GM21619 (cell line): ENCODE data around the gene CADPS.

Experiments used
- ATAC-seq: cut with Tn5 transposase; IDR thresholded peaks from one replicate; pipeline ENCODE4 v1.9.1; 2021; ENCODE audit not compliant: unreplicated experiment

Gene CADPS

GRCh38 chr3:62873761-62874710, 1.2 kb downstream of the CADPS start:
- ATAC-seq, result no peak

- ATAC-seq, result no peak
Observed at GRCh38 chr3:62873451-62873760, 1.8 kb downstream of the CADPS start.

DNA sequence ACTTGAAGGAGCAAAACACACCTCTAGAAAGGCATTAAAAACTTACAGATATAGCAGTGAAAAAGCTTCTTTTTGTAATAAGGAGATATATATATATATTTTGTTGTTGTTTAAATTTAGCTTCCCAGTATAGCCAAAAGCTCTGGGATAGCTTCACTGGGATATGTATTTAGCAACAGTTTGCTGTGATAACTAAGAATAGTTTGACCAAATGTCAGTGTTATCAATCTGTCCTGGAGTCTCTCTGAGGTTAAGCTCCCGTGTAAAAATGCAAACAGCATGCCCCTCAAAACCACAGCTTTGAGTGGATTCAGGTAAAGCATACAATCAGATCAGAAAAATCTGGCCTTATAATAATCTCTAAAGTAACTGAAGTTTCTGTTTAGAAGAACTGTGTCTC, 2.9 kb downstream of the CADPS start:
- ATAC-seq, result no peak

DNA sequence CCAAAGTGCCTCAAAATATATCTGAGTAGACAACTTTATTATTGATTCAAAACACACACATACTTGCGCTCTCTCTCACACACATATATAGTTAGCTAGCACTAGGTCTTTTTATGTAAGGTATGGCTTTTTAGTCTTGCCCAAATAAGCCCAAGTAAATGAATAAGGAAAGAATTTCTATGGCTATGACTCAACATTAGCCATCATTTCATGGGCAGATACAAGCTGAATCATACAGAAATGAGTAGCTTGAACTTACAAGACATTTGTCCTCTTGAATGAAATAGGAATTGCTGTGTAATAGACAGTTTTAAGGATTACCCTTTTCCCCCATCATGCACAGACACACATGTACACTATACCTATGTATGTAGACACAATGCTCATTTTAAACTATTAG, 4.9 kb downstream of the CADPS start:
- ATAC-seq, result no peak

GRCh38 chr3:62863648-62864047, 11.6 kb downstream of the CADPS start:
- no peak for ATAC-seq

DNA sequence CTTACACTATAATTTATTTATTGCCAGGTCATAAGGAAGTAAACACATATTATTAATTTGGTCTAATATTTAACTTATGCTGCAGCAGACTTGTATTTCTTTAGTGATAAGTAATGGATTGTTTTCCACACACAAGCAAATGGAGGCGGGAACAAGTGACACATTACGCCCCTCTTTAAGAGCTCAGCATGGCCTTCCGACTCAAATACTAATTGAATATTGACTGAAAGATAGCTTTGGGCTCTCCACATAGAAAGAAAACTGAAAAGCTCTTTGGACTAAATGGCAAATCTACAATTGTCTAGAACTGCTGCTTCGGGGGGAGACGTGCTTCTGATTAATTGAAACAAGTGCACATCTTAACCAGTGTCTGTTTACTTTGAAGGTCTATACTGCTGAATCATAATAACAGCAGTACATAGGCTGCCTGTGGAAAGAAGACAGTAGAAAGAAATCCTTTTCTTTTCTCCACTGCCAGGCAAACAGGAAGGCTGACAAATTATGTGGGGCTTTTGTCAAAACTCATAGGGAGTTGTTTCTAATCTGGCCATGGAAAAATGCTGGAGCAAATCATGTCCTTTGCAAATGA, 15.9 kb downstream of the CADPS start:
- ATAC-seq, result no peak

GRCh38 chr3:62845996-62846395, 29.2 kb downstream of the CADPS start:
- ATAC-seq, result no peak

GRCh38 chr3:62843508-62843907, 31.7 kb downstream of the CADPS start:
- ATAC-seq, result no peak

DNA sequence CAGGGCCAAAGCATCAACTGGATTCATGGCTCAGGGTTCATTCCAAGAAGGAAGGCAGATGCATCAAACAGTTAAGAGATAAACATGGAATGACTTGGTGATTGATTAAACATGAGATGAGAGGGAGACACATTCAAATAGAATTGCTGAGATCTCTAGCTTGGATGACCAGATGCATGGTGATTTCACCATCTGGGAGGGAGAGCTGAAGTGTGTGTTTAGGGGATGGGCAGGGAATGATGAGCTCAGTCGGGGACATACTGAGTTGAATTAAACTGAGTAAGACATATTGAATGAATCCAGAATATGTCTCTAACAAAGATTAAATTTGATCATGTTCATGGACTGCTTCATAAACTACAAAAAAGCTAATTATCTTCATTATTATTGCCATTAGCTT, 35.5 kb downstream of the CADPS start:
- ATAC-seq, result no peak

- no peak for ATAC-seq
Observed at GRCh38 chr3:62837145-62837787, 38.0 kb downstream of the CADPS start.

- ATAC-seq, result peak; percentile 63
Observed at GRCh38 chr3:62835554-62836236, 39.5 kb downstream of the CADPS start.

DNA sequence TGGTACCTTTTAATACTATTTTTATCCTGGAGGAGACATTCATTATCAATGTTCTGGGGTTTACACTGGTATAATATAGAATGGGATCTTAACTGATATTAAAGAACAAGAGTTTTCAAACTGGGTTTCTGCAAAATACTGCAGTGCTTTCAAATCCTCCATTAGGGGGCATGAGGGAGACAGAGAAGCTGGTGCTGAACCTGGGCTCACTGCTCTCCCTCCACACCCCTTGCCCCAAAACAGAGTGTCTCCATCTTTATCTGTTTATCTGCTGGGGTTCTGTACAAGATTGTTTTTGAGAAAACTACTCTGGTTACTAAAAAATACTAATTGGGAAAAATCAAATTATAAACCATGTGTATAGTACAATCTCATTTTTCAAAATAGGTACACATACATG, 41.7 kb downstream of the CADPS start:
- ATAC-seq, result no peak

GRCh38 chr3:62832553-62832952, 42.7 kb downstream of the CADPS start:
- ATAC-seq, result no peak

DNA sequence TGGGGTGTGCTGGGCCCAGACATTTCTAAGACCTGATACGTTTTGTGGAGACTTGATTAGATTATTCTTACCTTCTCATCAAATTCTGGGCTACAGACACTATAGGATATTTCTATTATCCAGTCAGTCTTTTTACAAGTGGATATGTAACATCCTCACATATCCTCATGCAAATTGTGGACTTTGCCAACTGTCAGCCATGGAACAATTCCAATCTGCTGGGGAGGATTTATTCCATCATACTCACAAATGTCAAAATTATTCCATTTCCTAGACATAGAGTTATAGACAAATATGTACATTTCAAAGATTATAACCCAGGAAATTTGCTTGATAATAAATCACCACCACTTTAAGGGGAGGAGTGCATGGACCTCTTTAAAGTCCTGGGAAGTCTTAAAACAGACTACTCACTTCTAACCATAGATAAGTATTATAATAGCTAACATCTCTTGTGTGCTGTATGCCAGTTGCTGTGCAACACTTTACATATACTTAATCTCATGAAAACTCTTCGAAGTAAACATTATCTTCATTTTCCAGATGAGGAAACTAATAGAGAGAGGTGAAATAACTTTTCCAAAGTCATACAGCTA, 44.4 kb downstream of the CADPS start:
- no peak for ATAC-seq

GRCh38 chr3:62827550-62827949, 47.7 kb downstream of the CADPS start:
- ATAC-seq, result no peak

DNA sequence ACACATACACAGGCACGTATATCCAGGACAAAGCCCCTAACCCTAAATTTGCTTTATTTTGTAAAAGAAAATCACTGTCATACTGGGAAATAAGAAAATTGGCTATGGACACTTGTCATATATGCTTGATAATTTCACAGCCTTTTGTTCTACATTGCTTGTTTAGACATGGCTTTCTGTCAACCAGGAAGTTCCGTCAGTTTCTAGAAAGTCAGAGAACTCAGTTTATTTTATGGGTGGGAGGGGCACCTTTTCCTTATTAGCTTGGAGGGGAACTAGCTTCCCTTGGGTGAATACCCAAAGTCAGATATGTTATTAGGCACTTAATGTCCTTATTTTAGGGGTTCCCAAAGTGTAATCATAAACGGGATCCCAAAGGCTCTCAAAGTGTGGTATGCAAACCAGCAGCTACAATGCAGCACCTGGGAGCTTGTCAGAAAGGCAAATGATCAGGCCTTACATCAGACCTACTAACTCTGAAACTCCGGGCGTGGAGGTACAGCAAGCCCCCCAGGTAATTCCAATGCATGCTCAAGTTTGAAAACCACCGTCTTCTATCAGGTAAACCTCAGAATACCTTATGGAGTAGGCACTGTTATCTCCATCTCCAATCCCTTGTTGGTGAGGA, 50.1 kb downstream of the CADPS start:
- no peak for ATAC-seq

DNA sequence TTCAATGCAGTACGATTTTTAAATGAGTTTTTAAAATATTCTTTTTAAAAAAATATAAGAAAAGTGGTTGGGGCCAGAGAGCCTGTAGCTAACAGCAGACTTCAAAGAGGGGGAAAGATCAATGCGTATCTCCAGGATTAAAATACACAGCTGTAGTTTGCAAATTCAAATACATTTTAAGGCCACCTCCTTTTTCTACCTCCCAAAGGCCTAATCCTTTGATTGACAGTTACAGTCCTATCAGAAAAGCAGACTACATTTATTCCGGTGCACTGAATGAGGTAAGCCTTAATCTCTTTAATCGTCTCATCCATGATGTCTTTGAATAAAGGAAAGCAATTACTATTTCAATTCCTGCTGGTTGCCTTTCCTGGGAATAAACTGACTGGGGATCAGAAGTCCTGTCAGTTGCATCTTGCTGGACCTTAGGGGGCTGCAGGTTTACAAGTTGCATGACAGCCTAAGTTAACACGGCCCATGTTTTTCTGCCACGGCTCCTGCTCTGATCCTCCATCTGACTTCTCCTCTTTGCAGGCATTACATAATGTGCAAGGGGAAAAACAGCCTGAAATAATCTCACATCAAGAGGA, 51.7 kb downstream of the CADPS start:
- ATAC-seq, result no peak

DNA sequence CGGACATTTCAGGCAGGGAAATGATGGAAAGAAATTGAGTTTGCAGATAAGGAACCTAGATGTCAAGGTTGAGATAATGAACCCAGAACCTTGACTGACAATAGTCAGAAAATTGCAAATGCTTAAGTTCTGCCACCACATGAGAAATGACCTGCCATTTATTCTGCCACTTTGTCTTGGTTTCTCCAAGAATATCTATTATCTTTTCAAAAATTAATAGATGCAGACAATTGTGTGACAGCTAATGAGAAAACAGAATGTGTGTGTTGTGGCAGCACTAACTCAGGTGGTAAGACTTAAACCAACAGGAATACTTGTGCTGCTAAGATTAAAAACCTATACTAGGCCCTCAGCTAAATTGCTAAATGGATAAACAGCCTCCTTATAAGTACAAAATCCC, 52.3 kb downstream of the CADPS start:
- ATAC-seq, result no peak

DNA sequence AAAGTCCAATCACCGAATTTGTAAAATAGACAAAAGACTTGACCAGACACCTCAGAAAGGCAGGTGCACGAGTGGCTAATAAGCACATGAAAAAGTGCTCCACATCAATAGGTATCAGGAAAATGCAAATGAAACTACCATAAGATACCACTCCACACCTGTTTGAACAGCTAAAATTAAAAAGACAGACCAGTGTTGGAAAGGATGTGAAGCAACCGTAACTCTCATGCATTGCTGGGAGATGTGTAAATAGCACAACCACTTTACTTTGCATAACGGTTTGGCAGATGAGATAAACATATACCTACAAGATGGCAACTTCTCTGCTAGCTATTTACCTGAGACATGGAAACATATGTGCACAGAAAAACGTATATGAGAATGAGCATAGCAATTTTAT, 56.9 kb downstream of the CADPS start:
- peak; percentile 90 for ATAC-seq

GRCh38 chr3:62817678-62818077, 57.5 kb downstream of the CADPS start:
- no peak for ATAC-seq
